ENCODE data around the gene SPAG16. TPM values are rescaled to one million over a fixed set of nuclear protein-coding genes. Genes with fewer than 3 reads are reported as not detected.

SPAG16 gene
- total RNA-seq, 1 donor from 2014 or later: 20.6 TPM

DNA sequence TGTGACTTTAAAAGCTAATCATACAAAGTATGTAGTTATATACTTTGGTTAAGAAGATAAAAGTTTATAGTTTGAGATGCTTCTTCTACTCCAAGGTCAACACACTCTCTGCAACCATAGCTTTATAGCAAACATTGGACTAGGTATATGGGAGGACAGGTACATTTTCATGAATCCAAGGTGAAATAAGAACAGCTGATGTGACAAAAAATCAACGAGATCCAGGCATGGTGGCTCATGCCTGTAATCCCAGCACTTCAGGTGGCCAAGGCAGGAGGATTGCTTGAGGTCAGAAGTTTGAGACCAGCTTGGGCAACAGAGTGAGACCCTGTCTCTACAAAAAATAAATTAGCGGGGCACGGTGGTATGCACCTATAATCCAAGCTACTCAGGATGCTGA, 963.3 kb downstream of the SPAG16 start:
- Histone ChIP-seq H3K27ac (replicated peaks) (no peak overlapping the region), H3K27me3 (ENCODE audit: low read depth) (no peaks in the 10 kb centered on the region), H3K9me3 (replicated peaks) (peaks cover 3% of the 10 kb centered on the region), H3K4me1 (no peaks in the 10 kb centered on the region), H3K36me3 (no peaks in the 10 kb centered on the region), H3K4me3 (no peak overlapping the region)
- TF ChIP-seq, protein P1, sequence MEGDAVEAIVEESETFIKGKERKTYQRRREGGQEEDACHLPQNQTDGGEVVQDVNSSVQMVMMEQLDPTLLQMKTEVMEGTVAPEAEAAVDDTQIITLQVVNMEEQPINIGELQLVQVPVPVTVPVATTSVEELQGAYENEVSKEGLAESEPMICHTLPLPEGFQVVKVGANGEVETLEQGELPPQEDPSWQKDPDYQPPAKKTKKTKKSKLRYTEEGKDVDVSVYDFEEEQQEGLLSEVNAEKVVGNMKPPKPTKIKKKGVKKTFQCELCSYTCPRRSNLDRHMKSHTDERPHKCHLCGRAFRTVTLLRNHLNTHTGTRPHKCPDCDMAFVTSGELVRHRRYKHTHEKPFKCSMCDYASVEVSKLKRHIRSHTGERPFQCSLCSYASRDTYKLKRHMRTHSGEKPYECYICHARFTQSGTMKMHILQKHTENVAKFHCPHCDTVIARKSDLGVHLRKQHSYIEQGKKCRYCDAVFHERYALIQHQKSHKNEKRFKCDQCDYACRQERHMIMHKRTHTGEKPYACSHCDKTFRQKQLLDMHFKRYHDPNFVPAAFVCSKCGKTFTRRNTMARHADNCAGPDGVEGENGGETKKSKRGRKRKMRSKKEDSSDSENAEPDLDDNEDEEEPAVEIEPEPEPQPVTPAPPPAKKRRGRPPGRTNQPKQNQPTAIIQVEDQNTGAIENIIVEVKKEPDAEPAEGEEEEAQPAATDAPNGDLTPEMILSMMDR (IDR thresholded peaks at IDR 0.05; ENCODE audit: borderline replicate concordance): no peak
- intact Hi-C loops (cut with micrococcal nuclease): no loop called here
- no peak for DNase-seq

DNA sequence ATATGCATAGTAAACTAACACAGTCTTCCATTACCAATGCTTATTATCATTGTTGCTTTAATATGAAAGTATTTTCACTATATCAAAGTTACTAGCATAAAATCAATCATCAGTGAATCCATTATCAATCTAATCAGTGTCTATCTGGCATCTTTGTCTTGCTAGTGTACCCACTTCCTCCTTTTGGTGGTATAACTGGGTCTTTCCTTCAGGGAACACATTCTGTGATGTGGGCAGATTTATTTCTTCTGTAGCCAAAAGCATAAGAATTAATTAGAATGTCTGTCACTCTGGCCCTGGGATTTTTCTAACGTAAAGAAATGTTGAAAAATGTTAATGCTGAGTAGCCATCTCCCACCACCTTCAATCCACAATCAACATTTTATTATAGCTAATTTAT, 970.8 kb downstream of the SPAG16 start:
- TF ChIP-seq, protein P1 (IDR thresholded peaks at IDR 0.05; ENCODE audit: borderline replicate concordance): no peak
- Histone ChIP-seq H3K4me3 (no peak overlapping the region), H3K27me3 (ENCODE audit: low read depth) (no peaks in the 10 kb centered on the region), H3K36me3 (no peaks in the 10 kb centered on the region), H3K9me3 (replicated peaks) (peaks cover 5% of the 10 kb centered on the region), H3K4me1 (no peaks in the 10 kb centered on the region), H3K27ac (replicated peaks) (no peak overlapping the region)
- intact Hi-C loops (cut with micrococcal nuclease): no loop called here
- DNase-seq: no peak

DNA sequence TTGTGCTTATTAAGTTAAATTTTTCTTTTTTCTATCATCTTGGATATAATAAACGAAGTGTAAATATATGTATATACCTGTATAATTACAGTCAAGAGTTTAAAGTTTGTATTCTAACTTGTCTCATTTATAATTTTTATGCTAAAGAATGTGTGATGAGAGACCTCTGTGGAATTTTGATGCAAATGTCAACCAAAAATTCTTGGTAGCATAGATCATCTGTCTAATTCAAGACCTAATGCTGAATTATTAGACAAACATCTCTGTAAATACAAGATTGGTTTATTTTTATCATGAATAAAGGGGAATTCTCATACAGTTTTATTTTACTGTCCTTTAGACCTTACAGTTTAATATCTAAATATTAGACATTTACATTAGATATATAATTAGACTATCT, 977.4 kb downstream of the SPAG16 start:
- no peaks in the 10 kb centered on the region for H3K27me3 ChIP-seq (ENCODE audit: low read depth)
- H3K27ac ChIP-seq (replicated peaks): no peak overlapping the region
- H3K9me3 ChIP-seq (replicated peaks): no peaks in the 10 kb centered on the region
- no peaks in the 10 kb centered on the region for H3K36me3 ChIP-seq
- intact Hi-C loops (cut with micrococcal nuclease): no loop called here
- DNase-seq: no peak
- H3K4me3 ChIP-seq: no peak overlapping the region
- no peaks in the 10 kb centered on the region for H3K4me1 ChIP-seq
- TF ChIP-seq, protein P1 (IDR thresholded peaks at IDR 0.05; ENCODE audit: borderline replicate concordance): no peak

DNA sequence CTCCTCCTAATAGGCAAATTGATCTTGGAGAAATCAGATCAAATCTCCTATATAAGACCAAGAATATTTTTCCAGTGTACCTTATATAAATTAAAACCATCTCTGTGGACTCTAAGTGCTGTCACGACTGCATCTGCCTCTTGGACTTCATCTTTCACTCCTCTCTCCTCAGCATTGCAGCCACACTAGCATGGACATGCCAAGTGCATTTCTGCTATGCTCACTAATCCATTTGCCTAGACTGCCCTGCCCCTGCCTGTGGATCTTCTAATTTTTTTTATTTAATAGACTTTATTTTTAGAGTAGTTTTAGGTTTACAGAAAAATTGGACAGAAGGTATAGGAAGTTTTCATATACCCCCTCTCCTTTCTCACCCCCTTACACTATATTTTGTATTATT, 979.9 kb downstream of the SPAG16 start:
- Histone ChIP-seq H3K27ac (replicated peaks) (no peak overlapping the region), H3K27me3 (ENCODE audit: low read depth) (no peaks in the 10 kb centered on the region), H3K4me1 (no peaks in the 10 kb centered on the region), H3K4me3 (no peak overlapping the region), H3K9me3 (replicated peaks) (peaks cover 15% of the 10 kb centered on the region), H3K36me3 (no peaks in the 10 kb centered on the region)
- TF ChIP-seq, protein P1 (IDR thresholded peaks at IDR 0.05; ENCODE audit: borderline replicate concordance): no peak
- intact Hi-C loops (cut with micrococcal nuclease): no loop called here
- no peak for DNase-seq

DNA sequence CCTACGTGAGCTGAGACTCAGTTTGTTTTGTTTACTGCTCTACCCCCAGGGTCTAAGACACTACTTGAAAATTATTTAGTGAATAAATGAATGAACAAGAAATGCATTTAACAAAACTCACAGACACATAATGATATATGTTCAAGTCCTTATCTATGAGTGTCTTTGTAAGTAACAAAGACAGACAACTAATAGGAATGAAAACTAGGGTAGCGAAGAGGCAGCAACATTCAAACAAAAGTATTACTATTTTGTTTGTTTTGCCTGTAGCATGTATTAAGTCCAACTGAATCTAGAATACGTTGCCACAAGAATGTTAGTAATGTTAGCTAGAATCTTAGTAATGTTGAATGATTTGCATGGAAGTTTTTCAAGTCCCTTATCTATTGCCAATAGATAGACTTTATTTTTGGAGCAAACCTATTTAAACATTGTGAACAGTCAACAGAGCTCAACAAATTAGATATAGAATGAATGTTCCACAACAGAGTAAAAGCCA, 981.8 kb downstream of the SPAG16 start:
- Histone ChIP-seq H3K36me3 (no peaks in the 10 kb centered on the region), H3K4me1 (no peaks in the 10 kb centered on the region), H3K27me3 (ENCODE audit: low read depth) (no peaks in the 10 kb centered on the region), H3K27ac (replicated peaks) (no peak overlapping the region), H3K9me3 (replicated peaks) (peaks cover 15% of the 10 kb centered on the region), H3K4me3 (no peak overlapping the region)
- DNase-seq: no peak
- TF ChIP-seq, protein P1 (IDR thresholded peaks at IDR 0.05; ENCODE audit: borderline replicate concordance): no peak
- intact Hi-C loops (cut with micrococcal nuclease): no loop called here
